WI38 (cell line): ENCODE results near the gene MEF2C.
"Not testable (repeated sequence)": the region's sequence is repeated elsewhere in the genome, so short reads cannot be mapped to it uniquely, and the experiment has no call there.

Experiments used
- H3K4me3 ChIP-seq: 2 replicates; pipeline ENCODE4 v1.5.1; 2011; ENCODE audit warnings: low read depth, mild to moderate bottlenecking, control low read depth, low read length
- TF ChIP-seq, protein P1 (sequence below): IDR thresholded peaks from 2 replicates; pipeline ENCODE4 v1.5.1; 2012; ENCODE audit warnings: low read depth, mild to moderate bottlenecking, control low read depth, low read length

The MEF2C gene

DNA sequence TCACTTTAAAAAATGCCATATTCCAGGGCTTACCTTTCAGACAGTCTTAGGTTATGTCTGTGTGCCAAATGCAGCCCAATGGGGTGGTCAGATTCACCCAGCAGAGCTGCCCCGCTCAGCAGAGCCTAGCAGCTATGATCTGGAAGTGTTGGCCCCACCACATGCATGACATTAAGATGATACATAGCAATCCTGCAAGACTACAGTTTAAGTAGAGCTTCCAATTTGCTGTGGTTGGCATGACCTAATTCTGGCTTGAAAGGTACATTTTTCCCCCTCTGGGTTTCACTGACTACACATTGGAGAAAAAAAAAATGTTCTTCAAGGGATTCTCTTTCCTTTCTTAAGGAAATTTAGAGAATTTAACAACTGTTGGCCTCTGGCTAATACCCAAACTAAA, 22.5 kb downstream of the MEF2C start:
- H3K4me3 ChIP-seq = no peak overlapping the region
- TF ChIP-seq, protein P1, sequence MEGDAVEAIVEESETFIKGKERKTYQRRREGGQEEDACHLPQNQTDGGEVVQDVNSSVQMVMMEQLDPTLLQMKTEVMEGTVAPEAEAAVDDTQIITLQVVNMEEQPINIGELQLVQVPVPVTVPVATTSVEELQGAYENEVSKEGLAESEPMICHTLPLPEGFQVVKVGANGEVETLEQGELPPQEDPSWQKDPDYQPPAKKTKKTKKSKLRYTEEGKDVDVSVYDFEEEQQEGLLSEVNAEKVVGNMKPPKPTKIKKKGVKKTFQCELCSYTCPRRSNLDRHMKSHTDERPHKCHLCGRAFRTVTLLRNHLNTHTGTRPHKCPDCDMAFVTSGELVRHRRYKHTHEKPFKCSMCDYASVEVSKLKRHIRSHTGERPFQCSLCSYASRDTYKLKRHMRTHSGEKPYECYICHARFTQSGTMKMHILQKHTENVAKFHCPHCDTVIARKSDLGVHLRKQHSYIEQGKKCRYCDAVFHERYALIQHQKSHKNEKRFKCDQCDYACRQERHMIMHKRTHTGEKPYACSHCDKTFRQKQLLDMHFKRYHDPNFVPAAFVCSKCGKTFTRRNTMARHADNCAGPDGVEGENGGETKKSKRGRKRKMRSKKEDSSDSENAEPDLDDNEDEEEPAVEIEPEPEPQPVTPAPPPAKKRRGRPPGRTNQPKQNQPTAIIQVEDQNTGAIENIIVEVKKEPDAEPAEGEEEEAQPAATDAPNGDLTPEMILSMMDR = no peak

DNA sequence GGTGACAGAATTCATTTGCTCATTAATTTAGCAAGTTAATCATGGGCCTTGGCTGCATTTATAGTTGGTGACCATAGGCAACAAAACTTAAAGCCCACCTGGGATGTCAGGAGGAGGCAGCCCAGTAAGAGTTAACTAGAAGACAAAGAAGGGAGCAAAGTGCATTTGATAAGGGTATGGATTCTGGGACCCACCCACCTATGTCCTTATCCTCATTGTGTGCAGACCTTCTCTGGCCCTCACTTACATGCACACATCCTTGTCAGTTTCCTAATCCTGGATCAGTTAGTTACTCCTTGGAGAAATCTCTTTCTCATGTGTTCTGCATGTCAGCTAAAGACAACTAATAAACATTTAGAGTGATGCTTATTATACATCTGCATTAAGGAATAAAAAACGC, 24.6 kb downstream of the MEF2C start:
- TF ChIP-seq, protein P1 = no peak
- no peak overlapping the region for H3K4me3 ChIP-seq

DNA sequence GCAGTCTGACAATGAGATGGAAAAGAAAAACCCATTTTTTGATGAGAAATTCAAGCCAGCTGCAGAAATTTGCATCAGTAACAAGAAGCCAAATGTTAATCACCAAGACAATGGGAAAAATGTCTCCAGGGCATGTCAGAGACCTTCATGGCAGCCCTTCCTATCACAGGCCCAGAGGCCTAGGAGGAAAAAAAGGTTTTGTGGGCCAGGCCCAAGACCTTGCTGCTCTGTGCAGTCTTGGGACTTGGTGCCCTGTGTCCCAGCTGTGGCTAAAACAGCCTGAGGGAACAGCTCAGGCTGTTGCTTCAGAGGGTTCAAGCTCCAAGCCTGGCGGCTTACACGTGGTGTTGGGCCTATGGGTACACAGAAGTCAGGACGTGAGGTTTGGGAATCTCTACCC, 26.6 kb downstream of the MEF2C start:
- H3K4me3 ChIP-seq = not testable (repeated sequence)

DNA sequence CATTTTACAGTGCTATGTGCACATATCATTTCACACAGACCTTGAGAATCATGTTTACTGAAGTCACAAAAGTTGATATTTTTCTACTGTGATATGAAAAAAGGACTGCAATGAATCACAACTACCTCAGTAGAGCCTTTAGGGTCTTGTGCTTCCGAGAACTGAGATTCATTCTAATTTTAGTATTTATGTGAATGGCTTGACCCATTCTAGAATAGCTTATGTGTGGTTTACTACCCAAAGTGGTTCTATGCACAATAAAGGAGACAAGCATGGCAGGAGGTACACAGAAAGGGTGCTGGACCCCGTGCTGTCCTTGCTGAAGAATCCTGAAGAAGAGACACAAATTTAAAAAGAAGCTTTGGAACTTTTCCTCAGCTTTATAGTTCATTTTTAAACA, 28.2 kb downstream of the MEF2C start:
- TF ChIP-seq, protein P1 = no peak
- no peak overlapping the region for H3K4me3 ChIP-seq

DNA sequence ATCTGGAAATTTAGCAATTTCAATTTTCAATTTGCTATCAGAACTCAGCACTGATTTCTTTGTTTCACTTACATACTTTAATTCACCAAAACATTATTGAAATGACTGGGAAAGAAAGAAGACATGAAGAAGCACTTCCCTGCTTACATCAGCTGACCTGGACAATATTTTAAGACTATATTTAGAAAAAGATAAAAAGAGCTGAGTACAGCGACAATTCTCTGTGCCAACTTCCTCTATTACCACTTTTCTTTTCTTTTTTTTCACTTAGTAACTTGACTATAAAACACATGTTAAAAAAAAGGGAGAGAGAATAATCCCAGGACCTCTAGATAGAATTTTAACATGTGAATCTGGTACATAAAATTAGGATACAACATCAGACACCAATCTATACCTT, 35.6 kb downstream of the MEF2C start:
- TF ChIP-seq, protein P1 = no peak
- H3K4me3 ChIP-seq = no peak overlapping the region

DNA sequence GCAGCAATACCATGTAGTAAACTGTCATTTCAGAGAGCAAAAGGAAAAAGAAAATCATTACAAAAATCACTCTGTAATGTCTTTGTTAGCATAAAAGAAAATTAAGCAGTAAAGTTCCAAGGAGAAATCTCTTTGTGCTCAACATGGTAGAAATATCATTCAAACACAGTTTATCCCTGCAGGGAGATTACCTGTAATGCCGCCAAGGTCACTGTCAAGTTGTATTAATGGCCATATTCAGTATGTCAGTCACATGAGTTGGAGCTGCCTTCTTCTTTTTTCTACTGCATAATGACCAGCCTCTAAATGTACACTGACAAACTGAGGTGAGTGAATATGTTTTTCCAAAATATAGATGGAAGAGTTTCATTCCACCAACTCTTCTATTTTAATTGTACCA, 36.5 kb downstream of the MEF2C start:
- TF ChIP-seq, protein P1 = no peak
- H3K4me3 ChIP-seq = no peak overlapping the region

DNA sequence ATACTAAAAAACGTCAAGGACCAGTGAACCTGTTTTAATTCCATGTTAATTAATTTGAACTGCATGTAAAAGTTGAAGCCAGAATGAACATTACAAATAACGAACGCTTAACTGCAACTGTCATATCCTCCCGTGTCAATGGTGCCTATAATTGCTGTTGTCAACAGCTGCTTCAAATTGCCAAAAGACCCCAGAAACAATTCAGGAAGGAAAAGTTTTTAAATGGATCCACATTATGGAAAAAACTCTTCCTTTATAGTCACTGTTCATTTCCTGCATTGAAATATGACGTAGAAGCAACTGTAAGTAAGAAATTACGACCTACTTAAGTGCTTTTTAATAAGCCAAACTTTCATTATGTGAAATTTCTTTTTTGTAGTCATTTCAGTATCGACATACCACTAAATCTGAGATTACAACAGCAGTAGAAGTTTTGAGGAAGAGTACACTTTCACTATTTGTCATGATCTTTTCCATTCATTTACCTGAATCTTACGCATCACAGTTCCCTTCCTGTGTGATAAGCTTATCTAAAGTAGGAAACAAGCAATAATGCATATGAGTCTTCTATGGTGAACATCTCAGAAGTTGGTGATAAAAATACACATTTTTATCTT, 37.8 kb downstream of the MEF2C start:
- H3K4me3 ChIP-seq = no peak overlapping the region
- TF ChIP-seq, protein P1 = no peak

DNA sequence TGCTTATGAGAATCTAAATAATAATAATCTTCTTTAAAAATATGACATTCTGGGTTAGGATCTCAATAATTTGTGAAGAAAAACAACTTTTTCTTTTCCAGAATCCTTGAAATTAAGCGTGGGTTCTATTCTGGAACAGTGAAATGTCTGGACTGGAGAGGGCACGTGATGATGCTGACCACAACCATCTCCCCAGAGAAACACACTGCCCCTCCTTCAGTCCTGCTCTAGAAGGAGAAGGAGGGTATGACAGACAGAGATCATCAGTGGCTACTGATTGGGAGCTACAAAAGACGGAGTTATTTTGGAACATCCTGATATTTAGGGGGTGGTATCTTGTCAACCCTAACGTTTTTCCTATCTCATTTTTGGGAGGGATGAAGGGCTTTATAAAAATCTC, 40.2 kb downstream of the MEF2C start:
- no peak overlapping the region for H3K4me3 ChIP-seq
- TF ChIP-seq, protein P1 = no peak
